Measurements from ENCODE around the gene DOCK9. TPM values are rescaled to one million over a fixed set of nuclear protein-coding genes. Genes with fewer than 3 reads are reported as not detected.

The DOCK9 gene
- total and polyA plus RNA-seq, 9 of the 15 experiments (the other 6 are each of a cell fraction or from before 2014, with no cell fraction given): 3.5 to 25.3 (median 16.7) TPM

- TF ChIP-seq ZBTB34 (CRISPR knock-in tag; IDR thresholded peaks at IDR 0.05) (no peak), SFPQ (IDR thresholded peaks at IDR 0.05; ENCODE audit: low read depth, low read length) (no peak), NR2C1 (IDR thresholded peaks at IDR 0.05) (no peak), NR2C1 (tag; IDR thresholded peaks at IDR 0.05) (no peak), SIN3B (IDR thresholded peaks at IDR 0.05; ENCODE audit: low read depth) (no peak), ZNF175 (CRISPR knock-in tag; IDR thresholded peaks at IDR 0.05; ENCODE audit: low read depth) (no peak; the same call in 1 of the 2 replicates), SOX6 (IDR thresholded peaks at IDR 0.05) (peak; percentile 89), HINFP (tag; conservative IDR thresholded peaks at IDR 0.05; ENCODE audit: low read depth) (no peak), MTF1 (CRISPR knock-in tag; IDR thresholded peaks at IDR 0.05; ENCODE audit: borderline replicate concordance) (no peak), HNRNPK (IDR thresholded peaks at IDR 0.05; ENCODE audit: low read depth, low read length, poor library complexity, severe bottlenecking) (no peak), ZBTB49 (CRISPR knock-in tag; IDR thresholded peaks at IDR 0.05; ENCODE audit: borderline replicate concordance) (no peak), ZKSCAN3 (CRISPR knock-in tag; IDR thresholded peaks at IDR 0.05) (no peak), RERE (CRISPR knock-in tag; IDR thresholded peaks at IDR 0.05; ENCODE audit: borderline replicate concordance) (no peak)
Measured at GRCh38 chr13:98975822-98976261, 2.0 kb downstream of the DOCK9 start (continued).

Data from K562 (cell line).